ENCODE data around the gene KRTAP9-2. TPM values are rescaled to one million over a fixed set of nuclear protein-coding genes. Genes with fewer than 3 reads are reported as not detected.
"Not testable (repeated sequence)": the region's sequence is repeated elsewhere in the genome, so short reads cannot be mapped to it uniquely, and the experiment has no call there.

Gene KRTAP9-2
- total RNA-seq, 1 donor from 2014 or later = not detected

GRCh38 chr17:41264599-41264998 lies 38.2 kb downstream of the KRTAP9-2 start:
- H3K4me1 Mint-ChIP-seq = no peaks in the 10 kb centered on the region
- H3K27me3 Mint-ChIP-seq (ENCODE audit: low read depth) = peaks cover 53% of the 10 kb centered on the region
- no peak overlapping the region for H3K27ac Mint-ChIP-seq (ENCODE audit: unreplicated experiment)
- no peak for DNase-seq (ENCODE audit: low read depth, low spot score)
- no peak overlapping the region for H3K4me3 Mint-ChIP-seq
- H3K36me3 Mint-ChIP-seq (ENCODE audit: low read depth) = no peaks in the 10 kb centered on the region
- H3K9me3 Mint-ChIP-seq = peaks cover 6% of the 10 kb centered on the region
- TF ChIP-seq CTCF (conservative IDR thresholded peaks at IDR 0.05) = no peak

- TF ChIP-seq CTCF (conservative IDR thresholded peaks at IDR 0.05) = no peak
- DNase-seq (ENCODE audit: low read depth, low spot score) = no peak
Observed at GRCh38 chr17:41265078-41265477, 38.6 kb downstream of the KRTAP9-2 start, which contains the start of gene KRTAP9-6. TSS of gene KRTAP9-6 (plus strand) at chr17:41265378. CDS start at chr17:41265378, 0 bp downstream.

GRCh38 chr17:41267711-41268110 lies 41.3 kb downstream of the KRTAP9-2 start:
- no peaks in the 10 kb centered on the region for H3K9me3 Mint-ChIP-seq
- peaks cover 25% of the 10 kb centered on the region for H3K27me3 Mint-ChIP-seq (ENCODE audit: low read depth)
- H3K36me3 Mint-ChIP-seq (ENCODE audit: low read depth) = no peaks in the 10 kb centered on the region
- no peak overlapping the region for H3K27ac Mint-ChIP-seq (ENCODE audit: unreplicated experiment)
- no peak for DNase-seq (ENCODE audit: low read depth, low spot score)
- no peak for TF ChIP-seq CTCF (conservative IDR thresholded peaks at IDR 0.05)
- H3K4me1 Mint-ChIP-seq = no peaks in the 10 kb centered on the region
- no peak overlapping the region for H3K4me3 Mint-ChIP-seq

More at GRCh38 chr17:41265078-41265477, 38.6 kb downstream of the KRTAP9-2 start, which contains the start of gene KRTAP9-6:
- Mint-ChIP-seq H3K4me3 (no peak within 1 kb of the TSS), H3K27me3 (ENCODE audit: low read depth) (peaks cover 49% of the 10 kb centered on the region), H3K4me1 (no peaks in the 10 kb centered on the region), H3K36me3 (ENCODE audit: low read depth) (no peaks in the 10 kb centered on the region), H3K27ac (ENCODE audit: unreplicated experiment) (no peak within 1 kb of the TSS), H3K9me3 (peaks cover 3% of the 10 kb centered on the region)

- not testable (repeated sequence) for H3K4me3 Mint-ChIP-seq; DNase-seq (ENCODE audit: low read depth, low spot score); H3K9me3 Mint-ChIP-seq; H3K27me3 Mint-ChIP-seq (ENCODE audit: low read depth); H3K27ac Mint-ChIP-seq (ENCODE audit: unreplicated experiment); H3K36me3 Mint-ChIP-seq (ENCODE audit: low read depth); H3K4me1 Mint-ChIP-seq
Observed at GRCh38 chr17:41271323-41271722, 44.9 kb downstream of the KRTAP9-2 start.

GRCh38 chr17:41271858-41272257 lies 45.4 kb downstream of the KRTAP9-2 start:
- no peak for TF ChIP-seq CTCF (conservative IDR thresholded peaks at IDR 0.05)
- Mint-ChIP-seq H3K4me1 (no peaks in the 10 kb centered on the region), H3K4me3 (no peak overlapping the region), H3K36me3 (ENCODE audit: low read depth) (no peaks in the 10 kb centered on the region), H3K27ac (ENCODE audit: unreplicated experiment) (no peak overlapping the region), H3K27me3 (ENCODE audit: low read depth) (peaks cover 13% of the 10 kb centered on the region), H3K9me3 (no peaks in the 10 kb centered on the region)
- DNase-seq (ENCODE audit: low read depth, low spot score) = no peak

- not testable (repeated sequence) for H3K27ac Mint-ChIP-seq (ENCODE audit: unreplicated experiment); H3K4me3 Mint-ChIP-seq; DNase-seq (ENCODE audit: low read depth, low spot score)
Observed at GRCh38 chr17:41275648-41276190, 49.3 kb downstream of the KRTAP9-2 start, which contains the start of gene KRTAP9-7. TSS of gene KRTAP9-7 (plus strand) at chr17:41275698. CDS start at chr17:41275698, 0 bp downstream.

More at GRCh38 chr17:41275648-41276190, 49.3 kb downstream of the KRTAP9-2 start, which contains the start of gene KRTAP9-7:
- H3K36me3 Mint-ChIP-seq (ENCODE audit: low read depth); H3K9me3 Mint-ChIP-seq; H3K4me1 Mint-ChIP-seq: not testable (repeated sequence)
- peaks cover 45% of the 10 kb centered on the region for H3K27me3 Mint-ChIP-seq (ENCODE audit: low read depth)

Other genes starting within 250 kb of the KRTAP9-2 start
- not detected in 2 replicates for gene KRT40, start 242.3 kb upstream of the KRTAP9-2 start, total RNA-seq
- not detected in 2 replicates for gene KRTAP3-3, start 232.5 kb upstream of the KRTAP9-2 start, total RNA-seq
- not detected in 2 replicates for gene KRTAP3-2, start 226.7 kb upstream of the KRTAP9-2 start, total RNA-seq
- gene KRTAP3-1, start 217.5 kb upstream of the KRTAP9-2 start, total RNA-seq = not detected in 2 replicates
- not detected in 2 replicates for gene KRTAP1-5, start 199.4 kb upstream of the KRTAP9-2 start, total RNA-seq
- gene KRTAP1-4, start 196.5 kb upstream of the KRTAP9-2 start, total RNA-seq = not detected in 2 replicates
- gene KRTAP1-3, start 191.8 kb upstream of the KRTAP9-2 start, total RNA-seq = not detected in 2 replicates
- not detected in 2 replicates for gene KRTAP1-1, start 185.2 kb upstream of the KRTAP9-2 start, total RNA-seq
- not detected in 2 replicates for gene KRTAP2-1, start 179.3 kb upstream of the KRTAP9-2 start, total RNA-seq
- not detected in 2 replicates for gene KRTAP2-2, start 171.4 kb upstream of the KRTAP9-2 start, total RNA-seq
- not detected in 2 replicates for gene KRTAP2-3, start 166.5 kb upstream of the KRTAP9-2 start, total RNA-seq
- not detected in 2 replicates for gene KRTAP2-4, start 160.8 kb upstream of the KRTAP9-2 start, total RNA-seq
- not detected in 2 replicates for gene KRTAP4-7, start 142.5 kb upstream of the KRTAP9-2 start, total RNA-seq
- gene KRTAP4-8, start 128.5 kb upstream of the KRTAP9-2 start, total RNA-seq = not detected in 2 replicates
- not detected in 2 replicates for gene KRTAP4-16, start 124.4 kb upstream of the KRTAP9-2 start, total RNA-seq
- not detected in 2 replicates for gene KRTAP4-9, start 121.3 kb upstream of the KRTAP9-2 start, total RNA-seq
- gene KRTAP4-11, start 108.3 kb upstream of the KRTAP9-2 start, total RNA-seq = not detected in 2 replicates
- gene KRTAP4-12, start 102.5 kb upstream of the KRTAP9-2 start, total RNA-seq = not detected in 2 replicates
- not detected in 2 replicates for gene KRTAP4-6, start 86.1 kb upstream of the KRTAP9-2 start, total RNA-seq
- gene KRTAP4-5, start 76.8 kb upstream of the KRTAP9-2 start, total RNA-seq = not detected in 2 replicates
- gene KRTAP4-4, start 65.9 kb upstream of the KRTAP9-2 start, total RNA-seq = not detected in 2 replicates
- gene KRTAP4-3, start 58.4 kb upstream of the KRTAP9-2 start, total RNA-seq = not detected in 2 replicates
- not detected in 2 replicates for gene KRTAP4-2, start 48.4 kb upstream of the KRTAP9-2 start, total RNA-seq
- not detected in 2 replicates for gene KRTAP4-1, start 41.7 kb upstream of the KRTAP9-2 start, total RNA-seq
- not detected in 2 replicates for gene KRTAP9-1, start 36.8 kb upstream of the KRTAP9-2 start, total RNA-seq
- not detected in 2 replicates for gene KRTAP9-3, start 5.8 kb downstream of the KRTAP9-2 start, total RNA-seq
- gene KRTAP9-8, start 11.4 kb downstream of the KRTAP9-2 start, total RNA-seq = not detected in 2 replicates
- not detected in 2 replicates for gene KRTAP9-4, start 23.0 kb downstream of the KRTAP9-2 start, total RNA-seq
- not detected in 2 replicates for gene KRTAP9-9, start 28.7 kb downstream of the KRTAP9-2 start, total RNA-seq
- gene KRTAP9-6, start 38.7 kb downstream of the KRTAP9-2 start, total RNA-seq = not detected in 2 replicates
- gene KRTAP9-7, start 49.0 kb downstream of the KRTAP9-2 start, total RNA-seq = not detected in 2 replicates
- gene KRTAP29-1, start 76.2 kb downstream of the KRTAP9-2 start, total RNA-seq = not detected in 2 replicates
- not detected in 2 replicates for gene KRTAP16-1, start 82.7 kb downstream of the KRTAP9-2 start, total RNA-seq
- not detected in 2 replicates for gene KRTAP17-1, start 89.1 kb downstream of the KRTAP9-2 start, total RNA-seq
- gene KRT33A, start 124.2 kb downstream of the KRTAP9-2 start, total RNA-seq = not detected in 2 replicates
- not detected in 2 replicates for gene KRT33B, start 143.2 kb downstream of the KRTAP9-2 start, total RNA-seq
- gene KRT34, start 155.7 kb downstream of the KRTAP9-2 start, total RNA-seq = not detected in 2 replicates
- not detected in 2 replicates for gene KRT31, start 171.0 kb downstream of the KRTAP9-2 start, total RNA-seq
- not detected in 2 replicates for gene KRT37, start 197.9 kb downstream of the KRTAP9-2 start, total RNA-seq
- not detected in 2 replicates for gene KRT38, start 214.3 kb downstream of the KRTAP9-2 start, total RNA-seq
- gene KRT32, start 240.7 kb downstream of the KRTAP9-2 start, total RNA-seq = not detected in 2 replicates